ENCODE measurements around the gene SALL1. TPM values are rescaled to one million over a fixed set of nuclear protein-coding genes. Genes with fewer than 3 reads are reported as not detected.

The SALL1 gene
- total and polyA plus RNA-seq, 2 of the 8 experiments (the other 6 are each of a cell fraction or from before 2014, with no cell fraction given): 33.7 to 56.8 TPM

DNA sequence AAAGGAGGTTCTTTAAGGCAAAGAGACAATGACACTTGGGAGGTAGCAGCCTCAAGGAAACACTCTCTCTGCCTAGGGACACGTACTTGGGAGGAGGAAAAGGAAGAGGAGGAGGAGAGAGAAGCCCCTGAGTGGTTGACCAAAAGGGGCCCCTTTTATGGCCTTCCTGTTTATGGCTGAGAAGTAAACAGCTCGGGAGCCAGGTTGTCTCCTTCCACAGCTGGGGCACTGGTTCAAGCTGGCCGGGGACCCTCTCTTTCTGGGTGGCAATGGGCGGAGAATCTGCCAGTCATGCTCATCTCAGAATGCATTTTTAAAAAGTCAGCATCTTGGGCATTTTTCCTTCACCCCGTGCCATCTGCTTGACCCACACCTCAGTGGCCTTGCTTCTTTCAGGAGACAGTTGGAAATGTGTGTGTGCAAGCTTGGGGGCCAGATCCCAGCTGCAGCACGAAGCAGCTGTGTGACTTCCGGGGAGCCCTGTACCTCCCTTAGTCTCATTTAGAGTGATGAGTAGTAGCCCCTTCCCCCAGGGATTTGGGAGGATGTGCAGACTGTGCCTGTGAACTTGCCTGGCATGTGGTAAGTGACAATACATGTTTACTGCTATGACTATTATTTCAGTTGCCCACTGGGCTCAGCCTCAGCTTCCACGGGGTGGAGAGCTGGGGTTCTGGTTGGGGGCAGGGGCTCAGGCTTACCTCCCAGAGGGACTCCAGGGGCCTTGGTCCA is 33.8 kb upstream of the SALL1 start:
- Histone ChIP-seq H3K27ac (ENCODE audit: low read depth, low read length) (no peak overlapping the region), H3K79me2 (ENCODE audit: control insufficient read depth in 1 of 2, insufficient read depth in 2 of 2, low read length in 2 of 2) (no peaks in the 10 kb centered on the region), H2BK120ac (replicated peaks; ENCODE audit: low read depth, low read length) (no peak overlapping the region), H3K36me3 (ENCODE audit: control insufficient read depth in 2 of 4, insufficient read depth in 4 of 4, low read length in 3 of 4) (no peaks in the 10 kb centered on the region), H4K20me1 (replicated peaks in 1 of 2; ENCODE audit: control insufficient read depth in 1 of 2, insufficient read depth in 2 of 2, low read length in 2 of 2) (no peaks in the 10 kb centered on the region), H3K4me3 (ENCODE audit: extremely low read depth in 1 of 4, insufficient read depth in 2 of 4, low read depth in 3 of 4, low read length in 4 of 4) (no peak overlapping the region), H3K18ac (ENCODE audit: extremely low read depth, low read length) (peak overlapping the region; percentile 24; the same call in 1 of the 2 replicates), H3K4ac (replicated peaks; ENCODE audit: insufficient read length, low read depth, low read length) (peak overlapping the region; percentile 35), H3K14ac (ENCODE audit: insufficient read length) (no peak overlapping the region), H4K5ac (ENCODE audit: insufficient read length, low read depth, low read length) (no peak overlapping the region), H2AK5ac (ENCODE audit: low read depth, low read length) (peak overlapping the region; percentile 9; the same call in 1 of the 2 replicates), H4K8ac (ENCODE audit: extremely low read depth, insufficient read depth, low read length) (no peak overlapping the region), H2BK5ac (ENCODE audit: low read depth, low read length) (peak overlapping the region; percentile 50; the same call in 1 of the 2 replicates), H2BK15ac (ENCODE audit: low read length) (peak overlapping the region; percentile 94), H2BK20ac (ENCODE audit: low read length) (peak overlapping the region; percentile 55; the same call in 1 of the 2 replicates), H2AFZ (ENCODE audit: low read length) (no peak overlapping the region), H3K27me3 (replicated peaks in 1 of 4; ENCODE audit: control insufficient read depth in 3 of 4, extremely low read depth in 1 of 4, insufficient read depth in 3 of 4, low read length in 3 of 4) (no peaks in the 10 kb centered on the region), H3K9ac (replicated peaks in 1 of 4; ENCODE audit: extremely low read depth in 1 of 4, low read depth in 3 of 4, low read length in 3 of 4) (no peak overlapping the region), H2BK12ac (ENCODE audit: low read depth, low read length) (peak overlapping the region; percentile 96; the same call in 1 of the 2 replicates), H3K4me1 (replicated peaks in 1 of 4; ENCODE audit: control insufficient read depth in 3 of 4, insufficient read depth in 4 of 4, low read length in 3 of 4) (peaks cover 8 to 32% (median 19%) of the 10 kb centered on the region in 4 experiments; a peak in 6 of 7 replicates), H4K91ac (replicated peaks; ENCODE audit: insufficient read length, low read length) (peak overlapping the region; percentile 21), H3K23ac (ENCODE audit: insufficient read length) (no peak overlapping the region), H3K79me1 (ENCODE audit: low read depth, low read length) (no peaks in the 10 kb centered on the region), H3K4me2 (ENCODE audit: insufficient read depth in 1 of 2, low read depth in 2 of 2, low read length in 2 of 2) (no peak overlapping the region), H3K23me2 (ENCODE audit: low read depth, low read length) (no peaks in the 10 kb centered on the region), H3K9me3 (ENCODE audit: insufficient read depth in 2 of 2, low read depth in 1 of 2, low read length in 1 of 2) (no peaks in the 10 kb centered on the region), H3K56ac (replicated peaks; ENCODE audit: insufficient read length, low read depth, low read length) (no peak overlapping the region)
- DNase-seq (ENCODE audit: low read depth in 1 of 2, low spot score in 2 of 2): no peak
- FAIRE-seq: no peak
- ChIA-PET POLR2A (ENCODE audit: partially characterized antibody) (interaction anchor here (1.2 kb wide), 1 partner anchor 17 kb away, joined by 3 read pairs; no protein-coding TSS in a partner anchor), CTCF (ENCODE audit: partially characterized antibody) (interaction anchor here (0.8 to 1.6 kb wide), 3 partner anchors 9 to 59 kb away, joined by 3 to 5 read pairs (median 3); no protein-coding TSS in a partner anchor)
- WGBS, 2 experiments (ENCODE audit: extremely low coverage in 1 of 2, insufficient coverage in 1 of 2, insufficient read length in 1 of 2, insufficient replicate concordance in 2 of 2, low coverage in 1 of 2, low lambda C conversion rate in 2 of 2, missing lambda C conversion rate in 1 of 2): 83% methylated on average over 8 of the region's 8 CpGs; no CpG with 5 or more reads in 1 of the 2 experiments
- TF ChIP-seq SP1 (IDR thresholded peaks at IDR 0.05; ENCODE audit: low read depth, low read length): no peak
- no peak for TF ChIP-seq SIN3A (conservative IDR thresholded peaks at IDR 0.05 in 1 of 2, IDR thresholded peaks at IDR 0.05 in 1 of 2; ENCODE audit: low read depth in 1 of 2, low read length in 2 of 2)
- no peak for TF ChIP-seq GABPA (IDR thresholded peaks at IDR 0.05; ENCODE audit: borderline replicate concordance, insufficient read depth, low read length)
- no peak for TF ChIP-seq GTF2F1 (IDR thresholded peaks at IDR 0.05; ENCODE audit: borderline replicate concordance, low read depth, low read length)
- no peak for TF ChIP-seq TBP (IDR thresholded peaks at IDR 0.05; ENCODE audit: low read depth, low read length)
- no peak for TF ChIP-seq KDM4A (IDR thresholded peaks at IDR 0.05; ENCODE audit: low read depth, low read length, severe bottlenecking)
- no peak for TF ChIP-seq RNF2 (IDR thresholded peaks at IDR 0.05; ENCODE audit: borderline replicate concordance, low read depth, low read length, missing control alignments, poor library complexity, severe bottlenecking)
- TF ChIP-seq SIRT6 (IDR thresholded peaks at IDR 0.05; ENCODE audit: low read length): no peak
- TF ChIP-seq CREB1 (IDR thresholded peaks at IDR 0.05): no peak
- no peak for TF ChIP-seq RAD21 (IDR thresholded peaks at IDR 0.05 in 1 of 2, conservative IDR thresholded peaks at IDR 0.05 in 1 of 2; ENCODE audit: low read depth in 2 of 2, low read length in 2 of 2)
- TF ChIP-seq ZNF274 (IDR thresholded peaks at IDR 0.05; ENCODE audit: borderline replicate concordance, extremely low read depth, low read length): no peak

All from H1 (cell line).